CD4-positive, alpha-beta T cell (primary cell): ENCODE data around the gene CD200. TPM values are rescaled to one million over a fixed set of nuclear protein-coding genes. Genes with fewer than 3 reads are reported as not detected.

Experiments used
- ATAC-seq: fragments of 200-7000 bp; cut with Tn5 transposase; one replicate; pipeline ENCODE4 v1.10.0; 2022; ENCODE audit warnings: mild to moderate bottlenecking; ENCODE audit not compliant: poor library complexity
- CTCF ChIA-PET: fragments of 350-600 bp; sonication (Branson Sonifier 250); formaldehyde crosslinking; loops from one replicate; lab custom pipeline; 2021; ENCODE audit warnings: antibody characterized with exemption, inconsistent platforms; lab: Charles Lee
- POLR2A ChIA-PET: fragments of 350-600 bp; sonication (Branson Sonifier 250); formaldehyde crosslinking; loops from one replicate; lab custom pipeline; 2021; ENCODE audit warnings: antibody characterized with exemption, inconsistent platforms; lab: Charles Lee
- DNase-seq, 14 experiments: peaks; one replicate each; pipeline ENCODE4 v3.0.0-alpha.2; 2013 to 2020; ENCODE audit warnings: mixed read lengths in 2 of 14
- H3K27ac ChIP-seq, 2 donors: one replicate each; pipeline versions ENCODE4 v1.5.1 to v1.7.0; 2013; ENCODE audit warnings: low read length in 2 of 2, low read depth in 1 of 2, mild to moderate bottlenecking in 1 of 2
- H3K27me3 ChIP-seq, 2 experiments: 1 replicate in 1 of 2; 2 replicates in 1 of 2; pipeline versions ENCODE4 v1.6.1 to v1.7.0; 2013; ENCODE audit warnings: low read length in 2 of 2, control low read depth in 1 of 2, mild to moderate bottlenecking in 1 of 2, moderate library complexity in 1 of 2; ENCODE audit not compliant: insufficient read depth in 2 of 2, control insufficient read depth in 1 of 2
- H3K36me3 ChIP-seq: one replicate; pipeline ENCODE4 v1.6.1; 2013; ENCODE audit warnings: low read length, control low read depth; ENCODE audit not compliant: insufficient read depth
- H3K4me1 ChIP-seq: one replicate; pipeline ENCODE4 v1.6.1; 2013; ENCODE audit warnings: low read length, control low read depth; ENCODE audit not compliant: insufficient read depth
- H3K4me3 ChIP-seq: one replicate; pipeline ENCODE4 v1.5.1; 2013; ENCODE audit warnings: mild to moderate bottlenecking, low read length, moderate library complexity
- H3K9me3 ChIP-seq, 2 experiments: 1 replicate in 1 of 2; 2 replicates in 1 of 2; pipeline versions ENCODE4 v1.6.1 to v1.7.0; 2013; ENCODE audit warnings: low read length in 2 of 2, mild to moderate bottlenecking in 2 of 2, control low read depth in 1 of 2, moderate library complexity in 1 of 2; ENCODE audit not compliant: control insufficient read depth in 1 of 2, insufficient read depth in 1 of 2
- H3K27ac Mint-ChIP-seq: one replicate; pipeline ENCODE4 v1.8.0; 2020; ENCODE audit warnings: mixed read lengths
- H3K27me3 Mint-ChIP-seq: one replicate; pipeline ENCODE4 v1.8.0; 2021; ENCODE audit warnings: mixed read lengths
- H3K36me3 Mint-ChIP-seq: one replicate; pipeline ENCODE4 v1.8.0; 2021; ENCODE audit warnings: low read depth, mixed read lengths
- H3K4me1 Mint-ChIP-seq: one replicate; pipeline ENCODE4 v1.8.0; 2021; ENCODE audit warnings: low read depth, mixed read lengths
- H3K4me3 Mint-ChIP-seq: one replicate; pipeline ENCODE4 v1.8.0; 2020; ENCODE audit warnings: mild to moderate bottlenecking, mixed read lengths
- H3K9me3 Mint-ChIP-seq: one replicate; pipeline ENCODE4 v1.8.0; 2020; ENCODE audit warnings: mixed read lengths
- CTCF ChIP-seq: fragments of 200-600 bp; IDR thresholded peaks from one replicate; pipeline ENCODE4 v1.8.0; 2022; ENCODE audit warnings: antibody characterized with exemption, mild to moderate bottlenecking
- intact Hi-C, 2 experiments: fragments of 100-400 bp; cut with DNase I in 1 of 2; cut with micrococcal nuclease in 1 of 2; formaldehyde crosslinking; loops; one replicate each; pipeline versions ENCODE4 v1.15.1 to v1.9.0; 2023 to 2025; cut with DNase I, micrococcal nuclease
- total RNA-seq, 174 experiments: library from RNA in 2 of 174; stranded (reverse) in 2 of 174; gene quantifications; one replicate each; pipeline ENCODE4 v1.2.3 and lab custom pipeline; 2021 to 2026

Gene CD200
- total RNA-seq, 2 experiments from 2014 or later = 5.2 to 6.9 TPM

GRCh38 chr3:112381673-112382542, 49.0 kb downstream of the CD200 start:
- DNase-seq (no peak), ATAC-seq (no peak)
- Histone ChIP-seq H3K36me3 (no peaks in the 10 kb centered on the region), H3K27ac (no peak overlapping the region), H3K4me3 (no peak overlapping the region), H3K27me3 (no peaks in the 10 kb centered on the region), H3K4me1 (no peaks in the 10 kb centered on the region), H3K9me3 (no peaks in the 10 kb centered on the region)
- CTCF ChIA-PET = no interaction called here
- peaks cover 10% of the 10 kb centered on the region for H3K4me1 Mint-ChIP-seq
- H3K4me3 Mint-ChIP-seq = no peak overlapping the region
- POLR2A ChIA-PET = no interaction called here
- H3K27me3 Mint-ChIP-seq = no peaks in the 10 kb centered on the region
- no peak overlapping the region for H3K27ac Mint-ChIP-seq
- H3K9me3 Mint-ChIP-seq = peaks cover 2% of the 10 kb centered on the region
- TF ChIP-seq CTCF = no peak
- no peaks in the 10 kb centered on the region for H3K36me3 Mint-ChIP-seq
- intact Hi-C loops = no loop called here

GRCh38 chr3:112382543-112383160, 49.7 kb downstream of the CD200 start:
- TF ChIP-seq CTCF = no peak
- Histone ChIP-seq H3K27ac (no peak overlapping the region), H3K36me3 (no peaks in the 10 kb centered on the region), H3K4me1 (no peaks in the 10 kb centered on the region), H3K4me3 (no peak overlapping the region), H3K27me3 (no peaks in the 10 kb centered on the region), H3K9me3 (no peaks in the 10 kb centered on the region)
- CTCF ChIA-PET = no interaction called here
- Mint-ChIP-seq H3K4me3 (no peak overlapping the region), H3K27ac (no peak overlapping the region), H3K36me3 (no peaks in the 10 kb centered on the region), H3K4me1 (peaks cover 10% of the 10 kb centered on the region), H3K9me3 (peaks cover 2% of the 10 kb centered on the region), H3K27me3 (no peaks in the 10 kb centered on the region)
- intact Hi-C loops = no loop called here
- ATAC-seq = no peak
- no peak for DNase-seq
- POLR2A ChIA-PET = no interaction called here

GRCh38 chr3:112384769-112385168, 51.8 kb downstream of the CD200 start:
- ATAC-seq = no peak

More at GRCh38 chr3:112384769-112385168, 51.8 kb downstream of the CD200 start:
- peaks cover 25% of the 10 kb centered on the region for H3K4me1 Mint-ChIP-seq
- DNase-seq = no peak
- H3K4me3 Mint-ChIP-seq = no peak overlapping the region
- H3K36me3 Mint-ChIP-seq = no peaks in the 10 kb centered on the region
- peaks cover 2% of the 10 kb centered on the region for H3K9me3 Mint-ChIP-seq
- no peaks in the 10 kb centered on the region for H3K36me3 ChIP-seq
- no peaks in the 10 kb centered on the region for H3K4me1 ChIP-seq
- no peaks in the 10 kb centered on the region for H3K9me3 ChIP-seq
- no peak overlapping the region for H3K27ac ChIP-seq
- no peaks in the 10 kb centered on the region for H3K27me3 ChIP-seq
- CTCF ChIA-PET = interaction anchor here (0.6 to 0.7 kb wide), 2 partner anchors 78 to 115 kb away, joined by 4 read pairs; no protein-coding TSS in a partner anchor
- no peak overlapping the region for H3K27ac Mint-ChIP-seq
- POLR2A ChIA-PET = interaction anchor here (0.6 kb wide), 1 partner anchor 61 kb away, joined by 4 read pairs; no protein-coding TSS in a partner anchor
- intact Hi-C loops = no loop called here
- H3K4me3 ChIP-seq = no peak overlapping the region
- no peaks in the 10 kb centered on the region for H3K27me3 Mint-ChIP-seq
- TF ChIP-seq CTCF = no peak
